Large intestine (tissue), 3 donors: Measurements from ENCODE around the gene TET2. TPM values are rescaled to one million over a fixed set of nuclear protein-coding genes. Genes with fewer than 3 reads are reported as not detected.

Experiments
- DNase-seq, 2 donors: peaks; one replicate each; pipeline versions ENCODE4 v3.0.0 to v3.0.0-alpha.2; 2013
- H3K27ac ChIP-seq: one replicate; pipeline ENCODE4 v1.5.1; 2013; ENCODE audit warnings: low read length
- H3K27me3 ChIP-seq: 2 replicates; pipeline ENCODE4 v1.6.1; 2013; ENCODE audit warnings: low read length; ENCODE audit not compliant: control insufficient read depth, insufficient read depth
- H3K36me3 ChIP-seq: 2 replicates; pipeline ENCODE4 v1.6.1; 2013; ENCODE audit warnings: low read length; ENCODE audit not compliant: control insufficient read depth, insufficient read depth
- H3K4me1 ChIP-seq: one replicate; pipeline ENCODE4 v1.6.1; 2013; ENCODE audit warnings: low read length; ENCODE audit not compliant: control insufficient read depth, insufficient read depth
- H3K4me3 ChIP-seq: one replicate; pipeline ENCODE4 v1.5.1; 2013; ENCODE audit warnings: low read length
- H3K9me3 ChIP-seq: one replicate; pipeline ENCODE4 v1.6.1; 2013; ENCODE audit warnings: mild to moderate bottlenecking, low read depth, low read length, moderate library complexity; ENCODE audit not compliant: control insufficient read depth
- WGBS: methylation state at CpG from one replicate; pipeline ENCODE4 v1.1.5; 2013; ENCODE audit warnings: low lambda C conversion rate; ENCODE audit not compliant: insufficient coverage; 5-methylcytosine and 5-hydroxymethylcytosine counted together
- polyA plus RNA-seq: library from polyadenylated mRNA; unstranded; fragments of 120-200 nt; gene quantifications from one replicate; pipeline ENCODE4 v1.2.1, GENCODE V29; 2013

Gene TET2
- polyA plus RNA-seq, 1 donor = 18.7 TPM

DNA sequence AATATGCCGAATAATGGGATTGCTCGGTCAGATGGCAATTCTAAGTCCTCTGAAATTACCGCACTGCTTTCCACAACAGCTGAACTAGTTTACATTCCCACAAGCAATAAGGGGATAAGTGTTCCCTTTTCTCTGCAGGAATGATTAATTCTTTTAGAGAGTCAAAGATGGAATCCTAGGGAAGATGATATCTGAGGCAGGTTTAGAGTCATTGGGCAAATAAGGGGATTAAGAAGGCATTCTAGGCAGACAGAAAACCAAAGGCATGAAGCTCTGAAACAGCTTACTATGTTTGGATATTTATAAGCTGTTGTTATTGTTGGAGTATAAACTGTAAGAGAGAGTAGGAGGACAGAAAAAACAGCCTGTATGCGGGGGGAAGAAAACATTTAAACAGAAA lies 85.7 kb downstream of the TET2 start:
- Histone ChIP-seq H3K4me1 (no peaks in the 10 kb centered on the region), H3K27ac (no peak overlapping the region), H3K36me3 (peaks cover 35% of the 10 kb centered on the region), H3K4me3 (no peak overlapping the region), H3K27me3 (no peaks in the 10 kb centered on the region), H3K9me3 (no peaks in the 10 kb centered on the region)
- no peak for DNase-seq
- 57% methylated on average over 1 of the region's 4 CpGs for WGBS

- Histone ChIP-seq H3K36me3 (peaks cover 46% of the 10 kb centered on the region), H3K4me1 (no peaks in the 10 kb centered on the region), H3K4me3 (no peak overlapping the region), H3K27ac (no peak overlapping the region), H3K9me3 (no peaks in the 10 kb centered on the region), H3K27me3 (no peaks in the 10 kb centered on the region)
- WGBS = no CpG with 5 or more reads among the region's 4 CpGs
- DNase-seq = no peak
Measured at GRCh38 chr4:105234582-105234981, 87.9 kb downstream of the TET2 start.

DNA sequence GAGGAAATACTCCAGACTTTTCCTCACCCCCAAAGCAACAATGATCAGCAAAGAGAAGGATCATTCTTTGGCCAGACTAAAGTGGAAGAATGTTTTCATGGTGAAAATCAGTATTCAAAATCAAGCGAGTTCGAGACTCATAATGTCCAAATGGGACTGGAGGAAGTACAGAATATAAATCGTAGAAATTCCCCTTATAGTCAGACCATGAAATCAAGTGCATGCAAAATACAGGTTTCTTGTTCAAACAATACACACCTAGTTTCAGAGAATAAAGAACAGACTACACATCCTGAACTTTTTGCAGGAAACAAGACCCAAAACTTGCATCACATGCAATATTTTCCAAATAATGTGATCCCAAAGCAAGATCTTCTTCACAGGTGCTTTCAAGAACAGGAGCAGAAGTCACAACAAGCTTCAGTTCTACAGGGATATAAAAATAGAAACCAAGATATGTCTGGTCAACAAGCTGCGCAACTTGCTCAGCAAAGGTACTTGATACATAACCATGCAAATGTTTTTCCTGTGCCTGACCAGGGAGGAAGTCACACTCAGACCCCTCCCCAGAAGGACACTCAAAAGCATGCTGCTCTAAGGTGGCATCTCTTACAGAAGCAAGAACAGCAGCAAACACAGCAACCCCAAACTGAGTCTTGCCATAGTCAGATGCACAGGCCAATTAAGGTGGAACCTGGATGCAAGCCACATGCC lies 89.7 kb downstream of the TET2 start:
- no peak for DNase-seq
- no peaks in the 10 kb centered on the region for H3K27me3 ChIP-seq
- no peak overlapping the region for H3K4me3 ChIP-seq
- H3K27ac ChIP-seq = no peak overlapping the region
- WGBS = no CpG with 5 or more reads among the region's 4 CpGs
- no peaks in the 10 kb centered on the region for H3K4me1 ChIP-seq
- H3K36me3 ChIP-seq = peaks cover 49% of the 10 kb centered on the region
- H3K9me3 ChIP-seq = no peaks in the 10 kb centered on the region

DNA sequence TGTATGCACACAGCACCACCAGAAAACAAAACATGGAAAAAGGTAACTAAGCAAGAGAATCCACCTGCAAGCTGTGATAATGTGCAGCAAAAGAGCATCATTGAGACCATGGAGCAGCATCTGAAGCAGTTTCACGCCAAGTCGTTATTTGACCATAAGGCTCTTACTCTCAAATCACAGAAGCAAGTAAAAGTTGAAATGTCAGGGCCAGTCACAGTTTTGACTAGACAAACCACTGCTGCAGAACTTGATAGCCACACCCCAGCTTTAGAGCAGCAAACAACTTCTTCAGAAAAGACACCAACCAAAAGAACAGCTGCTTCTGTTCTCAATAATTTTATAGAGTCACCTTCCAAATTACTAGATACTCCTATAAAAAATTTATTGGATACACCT lies 90.2 kb downstream of the TET2 start:
- no CpG with 5 or more reads among the region's 2 CpGs for WGBS
- no peaks in the 10 kb centered on the region for H3K4me1 ChIP-seq
- DNase-seq = no peak
- H3K36me3 ChIP-seq = peaks cover 52% of the 10 kb centered on the region
- H3K27me3 ChIP-seq = no peaks in the 10 kb centered on the region
- no peak overlapping the region for H3K4me3 ChIP-seq
- H3K27ac ChIP-seq = no peak overlapping the region
- H3K9me3 ChIP-seq = no peaks in the 10 kb centered on the region

GRCh38 chr4:105240037-105240436 lies 93.4 kb downstream of the TET2 start:
- WGBS = 96% methylated on average over 3 of the region's 5 CpGs
- Histone ChIP-seq H3K27me3 (no peaks in the 10 kb centered on the region), H3K36me3 (peaks cover 47% of the 10 kb centered on the region), H3K9me3 (no peaks in the 10 kb centered on the region), H3K4me3 (no peak overlapping the region), H3K27ac (no peak overlapping the region), H3K4me1 (no peaks in the 10 kb centered on the region)
- DNase-seq = no peak

DNA sequence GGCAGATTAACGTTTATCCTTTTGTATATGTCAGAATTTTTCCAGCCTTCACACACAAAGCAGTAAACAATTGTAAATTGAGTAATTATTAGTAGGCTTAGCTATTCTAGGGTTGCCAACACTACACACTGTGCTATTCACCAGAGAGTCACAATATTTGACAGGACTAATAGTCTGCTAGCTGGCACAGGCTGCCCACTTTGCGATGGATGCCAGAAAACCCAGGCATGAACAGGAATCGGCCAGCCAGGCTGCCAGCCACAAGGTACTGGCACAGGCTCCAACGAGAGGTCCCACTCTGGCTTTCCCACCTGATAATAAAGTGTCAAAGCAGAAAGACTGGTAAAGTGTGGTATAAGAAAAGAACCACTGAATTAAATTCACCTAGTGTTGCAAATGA lies 94.8 kb downstream of the TET2 start:
- no peak overlapping the region for H3K27ac ChIP-seq
- H3K4me3 ChIP-seq = no peak overlapping the region
- DNase-seq = no peak
- 100% methylated on average over 1 of the region's 4 CpGs for WGBS
- H3K9me3 ChIP-seq = no peaks in the 10 kb centered on the region
- no peaks in the 10 kb centered on the region for H3K27me3 ChIP-seq
- H3K36me3 ChIP-seq = peaks cover 33% of the 10 kb centered on the region
- no peaks in the 10 kb centered on the region for H3K4me1 ChIP-seq

DNA sequence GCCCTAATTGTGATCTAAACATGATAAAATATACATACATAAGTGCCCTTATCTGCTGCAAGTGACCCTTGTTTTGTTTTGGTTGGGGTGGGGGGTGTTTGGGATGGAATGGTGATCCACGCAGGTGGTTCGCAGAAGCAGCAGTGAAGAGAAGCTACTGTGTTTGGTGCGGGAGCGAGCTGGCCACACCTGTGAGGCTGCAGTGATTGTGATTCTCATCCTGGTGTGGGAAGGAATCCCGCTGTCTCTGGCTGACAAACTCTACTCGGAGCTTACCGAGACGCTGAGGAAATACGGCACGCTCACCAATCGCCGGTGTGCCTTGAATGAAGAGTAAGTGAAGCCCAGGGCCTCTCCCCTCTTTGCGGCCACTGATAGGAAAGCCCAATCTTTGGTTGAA lies 96.8 kb downstream of the TET2 start:
- no peaks in the 10 kb centered on the region for H3K9me3 ChIP-seq
- no peaks in the 10 kb centered on the region for H3K4me1 ChIP-seq
- no peak overlapping the region for H3K27ac ChIP-seq
- WGBS = no CpG with 5 or more reads among the region's 13 CpGs
- DNase-seq = no peak
- H3K4me3 ChIP-seq = no peak overlapping the region
- H3K36me3 ChIP-seq = peaks cover 24% of the 10 kb centered on the region
- no peaks in the 10 kb centered on the region for H3K27me3 ChIP-seq

- no peak overlapping the region for H3K27ac ChIP-seq
- H3K36me3 ChIP-seq = peaks cover 15% of the 10 kb centered on the region
- no peak for DNase-seq
- no peaks in the 10 kb centered on the region for H3K9me3 ChIP-seq
- H3K27me3 ChIP-seq = no peaks in the 10 kb centered on the region
- no peak overlapping the region for H3K4me3 ChIP-seq
- WGBS = no CpG with 5 or more reads among the region's 1 CpG
- H3K4me1 ChIP-seq = no peaks in the 10 kb centered on the region
Measured at GRCh38 chr4:105246712-105247111, 100.0 kb downstream of the TET2 start.

DNA sequence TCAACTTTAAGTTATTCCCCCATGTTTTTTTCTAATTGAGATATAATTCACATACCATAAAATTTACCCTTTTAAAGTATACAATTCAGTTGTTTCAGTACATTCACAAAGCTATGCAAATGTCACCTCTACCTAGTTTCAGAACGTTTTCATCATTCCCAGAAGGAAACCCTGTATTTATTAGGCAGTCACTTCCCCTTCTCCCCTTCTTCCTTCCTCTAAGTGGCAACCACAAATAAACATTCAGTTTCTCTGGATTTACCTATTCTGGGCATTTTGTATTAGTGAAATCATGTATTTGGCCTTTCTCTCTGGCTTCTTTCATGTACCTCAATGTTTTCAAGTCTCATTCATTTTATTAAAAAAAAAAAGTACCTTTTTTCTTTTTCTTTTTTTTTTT lies 101.9 kb downstream of the TET2 start:
- Histone ChIP-seq H3K27me3 (no peaks in the 10 kb centered on the region), H3K36me3 (peaks cover 14% of the 10 kb centered on the region), H3K4me1 (no peaks in the 10 kb centered on the region), H3K4me3 (no peak overlapping the region), H3K9me3 (peaks cover 2% of the 10 kb centered on the region), H3K27ac (no peak overlapping the region)
- no CpG with 5 or more reads among the region's 1 CpG for WGBS
- DNase-seq = no peak

DNA sequence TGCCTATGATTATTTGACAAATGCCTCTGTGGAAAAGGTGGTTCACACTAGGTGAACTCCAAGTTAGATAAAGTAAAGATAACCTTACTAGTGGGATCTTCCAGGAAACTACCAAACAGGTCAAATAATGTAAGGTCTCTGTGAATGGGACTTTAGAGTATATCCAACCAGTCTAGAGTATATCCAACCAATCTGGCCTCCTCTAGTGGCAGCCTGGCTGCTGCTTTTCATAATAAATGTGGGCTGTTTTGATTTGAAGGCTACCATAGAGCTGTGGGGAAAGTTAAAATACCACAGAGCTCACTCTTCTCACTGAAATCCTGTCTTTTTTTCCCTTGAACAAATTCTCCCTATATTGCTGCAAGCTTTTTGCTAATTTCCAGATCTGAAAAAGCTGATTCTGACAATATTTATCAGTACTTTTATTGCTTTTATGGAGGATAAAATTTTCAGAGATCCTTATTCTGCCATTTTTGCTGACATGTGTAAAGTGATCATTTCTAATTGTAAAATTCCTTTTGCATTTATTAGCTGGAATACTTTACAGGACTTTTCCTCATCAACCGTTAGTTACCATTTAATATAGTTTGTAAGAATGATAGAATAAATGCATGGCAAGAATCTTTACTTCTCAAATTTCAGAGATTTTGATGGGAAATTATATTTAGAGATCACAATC lies 111.3 kb downstream of the TET2 start:
- no peak for DNase-seq
- Histone ChIP-seq H3K27me3 (no peaks in the 10 kb centered on the region), H3K4me3 (no peak overlapping the region), H3K4me1 (no peaks in the 10 kb centered on the region), H3K9me3 (peaks cover 3% of the 10 kb centered on the region), H3K36me3 (peaks cover 18% of the 10 kb centered on the region), H3K27ac (no peak overlapping the region)
- WGBS = no CpG with 5 or more reads among the region's 1 CpG

DNA sequence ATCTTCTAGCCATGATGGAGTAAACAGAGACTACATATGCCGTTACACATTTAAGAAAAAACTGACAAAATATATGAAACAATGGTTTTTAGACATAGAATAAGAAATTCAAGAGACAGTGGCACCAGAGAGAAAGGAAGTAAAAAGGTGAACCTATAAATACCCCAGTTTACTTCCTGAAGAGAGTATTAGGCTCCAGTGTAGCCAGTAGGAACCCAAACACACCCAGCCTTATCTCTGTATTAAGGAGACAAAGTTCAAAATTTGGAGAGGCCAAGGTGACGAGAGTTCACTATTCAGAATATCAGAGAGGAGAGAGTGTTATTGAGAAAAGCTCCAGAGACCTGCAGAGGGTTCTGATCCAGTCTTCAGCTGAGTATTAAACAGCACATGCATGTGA lies 119.0 kb downstream of the TET2 start:
- H3K27me3 ChIP-seq = no peaks in the 10 kb centered on the region
- WGBS = 100% methylated on average over 1 of the region's 2 CpGs
- no peaks in the 10 kb centered on the region for H3K9me3 ChIP-seq
- DNase-seq = no peak
- H3K27ac ChIP-seq = no peak overlapping the region
- peaks cover 30% of the 10 kb centered on the region for H3K36me3 ChIP-seq
- no peak overlapping the region for H3K4me3 ChIP-seq
- H3K4me1 ChIP-seq = no peaks in the 10 kb centered on the region
